Measurements from ENCODE around the gene PRSS21.

DNA sequence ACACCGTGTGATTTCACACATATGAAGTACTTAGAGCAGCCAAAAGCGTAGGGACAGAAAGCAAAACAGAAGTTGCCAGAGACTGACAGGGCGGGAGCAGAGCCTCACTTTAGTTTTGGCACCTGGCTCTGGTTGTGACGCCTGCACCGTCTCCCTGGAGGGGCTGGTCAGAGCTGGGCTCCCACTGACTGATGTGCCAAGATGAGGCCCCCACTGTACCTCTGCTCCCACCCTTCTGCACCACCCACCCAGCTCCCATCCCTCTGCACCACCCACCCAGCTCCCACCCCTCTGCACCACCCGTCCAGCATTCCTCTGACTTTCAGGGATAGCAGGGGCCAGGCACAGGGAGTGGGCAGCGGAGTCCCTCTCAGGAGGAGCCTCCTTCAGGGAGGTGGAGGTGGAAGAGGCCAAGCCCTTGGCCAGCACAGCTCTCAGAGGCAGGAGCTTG lies 3.2 kb upstream of the PRSS21 start:
- TF ChIP-seq, protein P1, sequence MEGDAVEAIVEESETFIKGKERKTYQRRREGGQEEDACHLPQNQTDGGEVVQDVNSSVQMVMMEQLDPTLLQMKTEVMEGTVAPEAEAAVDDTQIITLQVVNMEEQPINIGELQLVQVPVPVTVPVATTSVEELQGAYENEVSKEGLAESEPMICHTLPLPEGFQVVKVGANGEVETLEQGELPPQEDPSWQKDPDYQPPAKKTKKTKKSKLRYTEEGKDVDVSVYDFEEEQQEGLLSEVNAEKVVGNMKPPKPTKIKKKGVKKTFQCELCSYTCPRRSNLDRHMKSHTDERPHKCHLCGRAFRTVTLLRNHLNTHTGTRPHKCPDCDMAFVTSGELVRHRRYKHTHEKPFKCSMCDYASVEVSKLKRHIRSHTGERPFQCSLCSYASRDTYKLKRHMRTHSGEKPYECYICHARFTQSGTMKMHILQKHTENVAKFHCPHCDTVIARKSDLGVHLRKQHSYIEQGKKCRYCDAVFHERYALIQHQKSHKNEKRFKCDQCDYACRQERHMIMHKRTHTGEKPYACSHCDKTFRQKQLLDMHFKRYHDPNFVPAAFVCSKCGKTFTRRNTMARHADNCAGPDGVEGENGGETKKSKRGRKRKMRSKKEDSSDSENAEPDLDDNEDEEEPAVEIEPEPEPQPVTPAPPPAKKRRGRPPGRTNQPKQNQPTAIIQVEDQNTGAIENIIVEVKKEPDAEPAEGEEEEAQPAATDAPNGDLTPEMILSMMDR (IDR thresholded peaks at IDR 0.05) = no peak
- TF ChIP-seq POLR2A (IDR thresholded peaks at IDR 0.05) = no peak
